GM06990 (cell line): ENCODE data around the gene SNCB.

Source experiments
- DNase-seq: peaks from one replicate; pipeline ENCODE4 v3.0.0-alpha.2; 2011; ENCODE audit not compliant: insufficient read length; ENCODE audit errors: extremely low read depth
- H3K27me3 ChIP-seq: replicated peaks from 2 replicates; pipeline ENCODE4 v1.6.0; 2011; ENCODE audit warnings: low read length; ENCODE audit not compliant: control insufficient read depth, insufficient read depth
- H3K36me3 ChIP-seq: 2 replicates; pipeline ENCODE4 v1.5.1; 2011; ENCODE audit warnings: low read length; ENCODE audit not compliant: control insufficient read depth, insufficient read depth
- H3K4me3 ChIP-seq: replicated peaks from 2 replicates; pipeline ENCODE4 v1.5.1; 2011; ENCODE audit warnings: low read depth, mild to moderate bottlenecking, control low read depth, low read length
- TF ChIP-seq, protein P1 (sequence below): IDR thresholded peaks from 2 replicates; pipeline ENCODE4 v1.5.1; 2011; ENCODE audit warnings: low read length, control low read depth, mild to moderate bottlenecking, inconsistent platforms; ENCODE audit not compliant: insufficient read depth, poor library complexity, severe bottlenecking

SNCB gene

DNA sequence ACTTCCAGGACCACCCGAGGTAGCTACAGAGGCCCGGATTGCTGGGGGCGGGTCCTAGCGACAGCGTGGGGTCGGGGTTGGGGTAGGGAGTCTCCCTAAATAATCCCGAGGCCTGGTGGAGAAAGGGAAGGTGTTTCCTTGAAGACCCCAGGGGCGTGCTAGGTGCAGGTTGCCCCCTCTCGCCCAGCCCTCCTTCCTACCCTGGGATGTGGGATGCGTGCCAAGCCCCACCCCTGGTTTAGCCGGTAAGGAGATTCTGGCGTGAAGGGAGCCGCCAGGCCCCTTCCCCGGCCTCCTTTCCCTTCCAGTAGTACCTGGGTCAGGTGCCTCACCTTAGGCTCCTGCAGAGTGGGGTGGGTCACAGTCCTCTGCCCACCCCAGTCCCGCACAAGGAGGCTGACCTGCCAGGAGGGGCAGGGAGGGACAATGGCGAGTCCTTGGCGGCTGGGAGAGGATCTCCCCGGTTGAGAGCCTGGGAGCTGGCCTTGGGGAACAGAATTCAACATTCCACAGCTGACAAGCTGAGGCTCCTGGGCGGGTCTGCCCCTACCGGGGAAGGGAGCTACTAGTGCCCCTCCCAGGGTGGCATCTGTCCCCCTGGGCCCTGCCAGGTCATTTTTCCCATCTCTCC, 17.6 kb upstream of the SNCB start:
- no peak for DNase-seq
- H3K4me3 ChIP-seq, result peak overlapping the region; percentile 78
- no peaks in the 10 kb centered on the region for H3K27me3 ChIP-seq
- TF ChIP-seq, protein P1, sequence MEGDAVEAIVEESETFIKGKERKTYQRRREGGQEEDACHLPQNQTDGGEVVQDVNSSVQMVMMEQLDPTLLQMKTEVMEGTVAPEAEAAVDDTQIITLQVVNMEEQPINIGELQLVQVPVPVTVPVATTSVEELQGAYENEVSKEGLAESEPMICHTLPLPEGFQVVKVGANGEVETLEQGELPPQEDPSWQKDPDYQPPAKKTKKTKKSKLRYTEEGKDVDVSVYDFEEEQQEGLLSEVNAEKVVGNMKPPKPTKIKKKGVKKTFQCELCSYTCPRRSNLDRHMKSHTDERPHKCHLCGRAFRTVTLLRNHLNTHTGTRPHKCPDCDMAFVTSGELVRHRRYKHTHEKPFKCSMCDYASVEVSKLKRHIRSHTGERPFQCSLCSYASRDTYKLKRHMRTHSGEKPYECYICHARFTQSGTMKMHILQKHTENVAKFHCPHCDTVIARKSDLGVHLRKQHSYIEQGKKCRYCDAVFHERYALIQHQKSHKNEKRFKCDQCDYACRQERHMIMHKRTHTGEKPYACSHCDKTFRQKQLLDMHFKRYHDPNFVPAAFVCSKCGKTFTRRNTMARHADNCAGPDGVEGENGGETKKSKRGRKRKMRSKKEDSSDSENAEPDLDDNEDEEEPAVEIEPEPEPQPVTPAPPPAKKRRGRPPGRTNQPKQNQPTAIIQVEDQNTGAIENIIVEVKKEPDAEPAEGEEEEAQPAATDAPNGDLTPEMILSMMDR, result no peak
- H3K36me3 ChIP-seq, result no peaks in the 10 kb centered on the region

DNA sequence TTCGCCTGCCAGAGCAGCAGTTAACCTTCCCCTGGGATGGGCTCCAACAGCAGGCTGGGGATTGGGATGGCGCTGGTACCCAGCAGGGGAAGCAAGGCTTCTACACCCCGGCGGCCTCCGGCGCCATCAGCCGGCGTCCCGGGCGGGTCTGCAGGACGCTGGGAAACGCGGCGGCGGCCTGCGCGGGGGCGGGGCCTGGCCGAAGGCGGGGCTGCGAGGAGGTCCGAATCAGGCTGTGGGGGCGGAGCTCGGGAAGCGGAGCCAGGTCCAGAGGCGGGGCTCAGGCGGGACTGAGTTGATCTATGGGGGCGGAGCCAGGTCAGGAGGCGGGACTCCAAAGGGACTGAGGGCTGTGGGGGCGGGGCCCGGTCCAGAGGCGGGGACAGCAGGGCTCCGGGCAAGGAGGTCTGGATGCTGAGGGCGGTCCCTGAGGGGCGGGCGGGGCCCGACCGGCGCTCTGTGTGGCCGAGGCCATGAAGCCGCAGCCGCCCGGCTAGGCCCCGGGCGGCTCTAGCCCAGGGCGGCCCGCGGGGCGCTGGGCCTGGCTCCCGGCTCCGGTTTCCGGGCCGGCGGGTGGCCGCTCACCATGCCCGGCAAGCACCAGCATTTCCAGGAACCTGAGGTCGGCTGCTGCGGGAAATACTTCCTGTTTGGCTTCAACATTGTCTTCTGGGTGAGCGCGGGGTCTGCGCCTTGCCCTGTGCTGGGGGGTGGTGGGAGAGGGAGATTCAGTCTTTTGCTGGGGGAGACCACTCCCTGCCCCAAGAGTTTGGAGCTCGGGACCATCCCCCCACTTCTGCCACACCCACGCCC, 16.9 kb upstream of the SNCB start, which contains the start of gene TSPAN17:
TSPAN17 (plus strand) TSS at position 455 of the 813 bp plus-strand sequence; CDS start at position 587, 132 bp downstream.
- H3K36me3 ChIP-seq, result no peaks in the 10 kb centered on the region
- peak within 1 kb of the TSS; percentile 78 for H3K4me3 ChIP-seq
- no peaks in the 10 kb centered on the region for H3K27me3 ChIP-seq
- DNase-seq, result peak; percentile 98
- TF ChIP-seq, protein P1, result peak; percentile 24

DNA sequence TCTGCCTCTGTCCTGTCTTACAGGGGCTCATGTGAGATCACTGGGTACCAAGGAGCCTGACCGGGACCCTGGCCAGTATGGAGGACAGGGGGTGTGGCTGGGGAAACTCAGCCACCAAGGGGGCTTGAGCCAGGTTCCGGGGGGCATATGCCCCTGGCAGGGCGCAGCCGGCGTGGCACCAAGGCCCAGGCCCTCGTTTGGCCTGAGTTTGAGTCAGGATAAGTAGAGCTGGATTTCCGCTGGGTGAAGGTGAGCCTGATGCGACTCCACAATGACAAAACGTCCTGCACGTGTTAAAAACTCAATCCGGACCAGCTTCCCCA, 16.3 kb upstream of the SNCB start:
- H3K27me3 ChIP-seq, result no peaks in the 10 kb centered on the region
- H3K4me3 ChIP-seq, result peak overlapping the region; percentile 54
- TF ChIP-seq, protein P1, result no peak
- DNase-seq, result no peak
- H3K36me3 ChIP-seq, result no peaks in the 10 kb centered on the region

DNA sequence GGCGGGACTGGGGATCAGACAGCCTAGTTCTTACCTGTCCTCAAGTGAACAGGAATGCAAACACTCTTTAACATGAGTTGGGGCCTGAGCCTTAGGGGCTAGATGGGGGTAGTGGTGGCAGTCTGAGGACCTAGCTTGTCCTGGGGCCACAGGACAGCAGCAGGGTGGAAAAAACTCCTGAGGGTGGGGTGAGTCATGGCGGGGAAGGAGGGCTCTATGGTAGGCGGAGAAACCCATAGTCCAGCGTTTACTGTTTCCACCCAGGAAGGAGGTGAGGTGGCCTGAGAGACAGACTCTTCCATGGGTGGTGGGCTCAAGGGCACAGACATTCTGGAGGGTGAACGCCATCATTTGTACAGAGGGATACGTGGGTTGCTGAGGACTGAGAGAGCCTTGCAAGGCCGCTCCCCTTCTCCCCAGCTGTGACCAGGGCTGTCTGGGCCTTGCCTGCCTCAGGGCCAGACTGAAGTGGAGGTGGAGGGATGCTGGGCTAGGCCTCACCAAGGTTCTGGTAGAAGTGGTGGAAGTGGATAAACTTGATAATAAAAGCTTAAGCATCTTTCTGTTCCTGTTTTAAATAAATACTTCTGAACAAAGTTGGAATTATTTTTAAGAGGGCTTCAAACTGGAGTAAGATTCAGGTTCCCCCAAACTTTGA, 15.8 kb upstream of the SNCB start:
- Histone ChIP-seq H3K36me3 (no peaks in the 10 kb centered on the region), H3K4me3 (no peak overlapping the region), H3K27me3 (no peaks in the 10 kb centered on the region)
- TF ChIP-seq, protein P1, result no peak
- DNase-seq, result no peak

DNA sequence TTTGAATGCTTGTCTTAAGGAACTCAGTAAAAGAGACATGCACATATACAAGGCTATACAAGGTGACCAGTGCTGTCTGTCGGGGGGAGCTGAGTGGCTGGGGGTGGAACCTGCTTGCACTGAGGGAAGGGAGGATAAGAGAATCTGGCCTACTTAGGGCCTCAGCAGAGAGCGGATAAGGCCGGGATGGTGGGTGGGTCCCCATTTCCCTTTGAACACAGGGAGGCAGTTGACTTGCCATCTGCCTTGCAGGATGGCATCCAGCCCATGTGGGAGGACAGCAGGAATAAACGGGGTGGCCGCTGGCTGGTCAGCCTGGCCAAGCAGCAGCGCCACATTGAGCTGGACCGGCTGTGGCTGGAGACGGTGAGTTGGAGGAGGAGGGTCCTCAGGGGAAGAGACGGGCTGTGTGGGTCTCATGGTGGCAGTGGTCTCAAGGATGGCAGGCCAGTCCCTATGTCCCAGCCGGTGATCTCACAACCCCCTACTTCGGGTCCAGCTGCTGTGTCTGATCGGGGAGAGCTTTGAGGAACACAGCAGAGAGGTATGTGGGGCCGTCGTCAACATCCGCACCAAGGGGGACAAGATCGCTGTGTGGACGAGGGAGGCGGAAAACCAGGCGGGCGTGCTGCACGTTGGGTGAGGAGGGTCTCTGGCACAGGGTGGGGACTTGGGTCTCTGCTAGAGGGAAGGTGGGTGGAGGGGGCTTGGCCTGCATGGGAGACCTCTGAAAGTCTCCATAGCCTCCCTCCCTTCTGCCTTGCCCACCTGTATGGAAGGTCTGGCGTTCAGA, 14.7 kb upstream of the SNCB start:
- Histone ChIP-seq H3K4me3 (no peak overlapping the region), H3K27me3 (no peaks in the 10 kb centered on the region), H3K36me3 (no peaks in the 10 kb centered on the region)
- DNase-seq, result no peak
- TF ChIP-seq, protein P1, result no peak
